ENCODE data around the gene EXOC3.

Gene EXOC3

GRCh38 chr5:406041-406440, 36.9 kb upstream of the EXOC3 start:
- Histone ChIP-seq H3K9me2 (replicated peaks; ENCODE audit: low read depth, low read length) (no peaks in the 10 kb centered on the region), H4K20me1 (ENCODE audit: insufficient read depth, low read length, poor library complexity, severe bottlenecking) (no peaks in the 10 kb centered on the region), H3K4me2 (ENCODE audit: low read depth, low read length, poor library complexity, severe bottlenecking) (no peak overlapping the region), H3K36me3 (ENCODE audit: insufficient read depth, low read length) (no peaks in the 10 kb centered on the region), H3F3A (ENCODE audit: low read depth) (no peaks in the 10 kb centered on the region), H3K27me3 (ENCODE audit: insufficient read depth, low read length, poor library complexity, severe bottlenecking) (no peaks in the 10 kb centered on the region), H3K4me1 (ENCODE audit: insufficient read depth, low read length, poor library complexity, severe bottlenecking) (peaks cover 3% of the 10 kb centered on the region), H3K79me2 (ENCODE audit: insufficient read depth, low read length) (no peaks in the 10 kb centered on the region), H3K9me3 (ENCODE audit: insufficient read depth, low read depth, low read length) (no peaks in the 10 kb centered on the region), H2AFZ (ENCODE audit: low read length) (no peak overlapping the region), H3K4me3 (ENCODE audit: low read length, poor library complexity, severe bottlenecking) (no peak overlapping the region), H3K9ac (ENCODE audit: low read depth, low read length, poor library complexity, severe bottlenecking) (no peak overlapping the region)
- TF ChIP-seq, protein P1, sequence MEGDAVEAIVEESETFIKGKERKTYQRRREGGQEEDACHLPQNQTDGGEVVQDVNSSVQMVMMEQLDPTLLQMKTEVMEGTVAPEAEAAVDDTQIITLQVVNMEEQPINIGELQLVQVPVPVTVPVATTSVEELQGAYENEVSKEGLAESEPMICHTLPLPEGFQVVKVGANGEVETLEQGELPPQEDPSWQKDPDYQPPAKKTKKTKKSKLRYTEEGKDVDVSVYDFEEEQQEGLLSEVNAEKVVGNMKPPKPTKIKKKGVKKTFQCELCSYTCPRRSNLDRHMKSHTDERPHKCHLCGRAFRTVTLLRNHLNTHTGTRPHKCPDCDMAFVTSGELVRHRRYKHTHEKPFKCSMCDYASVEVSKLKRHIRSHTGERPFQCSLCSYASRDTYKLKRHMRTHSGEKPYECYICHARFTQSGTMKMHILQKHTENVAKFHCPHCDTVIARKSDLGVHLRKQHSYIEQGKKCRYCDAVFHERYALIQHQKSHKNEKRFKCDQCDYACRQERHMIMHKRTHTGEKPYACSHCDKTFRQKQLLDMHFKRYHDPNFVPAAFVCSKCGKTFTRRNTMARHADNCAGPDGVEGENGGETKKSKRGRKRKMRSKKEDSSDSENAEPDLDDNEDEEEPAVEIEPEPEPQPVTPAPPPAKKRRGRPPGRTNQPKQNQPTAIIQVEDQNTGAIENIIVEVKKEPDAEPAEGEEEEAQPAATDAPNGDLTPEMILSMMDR (conservative IDR thresholded peaks at IDR 0.05; ENCODE audit: low read length): no peak
- TF ChIP-seq EZH2phosphoT487 (IDR thresholded peaks at IDR 0.05; ENCODE audit: borderline replicate concordance): no peak

DNA sequence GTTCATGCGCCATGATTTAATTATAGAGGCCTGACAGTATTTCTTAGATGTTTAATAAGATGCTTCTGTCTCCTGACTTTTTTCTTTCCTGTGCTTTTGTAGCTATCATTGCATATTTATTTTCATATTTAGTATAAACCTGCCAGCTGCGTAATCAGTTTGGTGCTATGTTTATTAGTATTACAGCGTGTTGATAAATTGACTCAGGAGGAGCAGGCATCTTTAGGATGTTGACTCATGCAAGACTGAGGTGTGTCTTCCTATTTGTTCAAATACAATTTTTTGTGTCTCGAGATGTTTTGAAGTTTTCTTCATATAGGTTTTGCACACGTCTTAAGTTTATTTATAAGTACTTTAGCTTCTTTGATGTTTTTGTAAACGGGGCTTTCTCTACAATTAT, 35.9 kb upstream of the EXOC3 start:
- H3K27me3 ChIP-seq (ENCODE audit: insufficient read depth, low read length, poor library complexity, severe bottlenecking): no peaks in the 10 kb centered on the region
- no peaks in the 10 kb centered on the region for H4K20me1 ChIP-seq (ENCODE audit: insufficient read depth, low read length, poor library complexity, severe bottlenecking)
- no peaks in the 10 kb centered on the region for H3K79me2 ChIP-seq (ENCODE audit: insufficient read depth, low read length)
- H3K9ac ChIP-seq (ENCODE audit: low read depth, low read length, poor library complexity, severe bottlenecking): no peak overlapping the region
- no peaks in the 10 kb centered on the region for H3K9me2 ChIP-seq (replicated peaks; ENCODE audit: low read depth, low read length)
- no peak overlapping the region for H3K4me3 ChIP-seq (ENCODE audit: low read length, poor library complexity, severe bottlenecking)
- H3F3A ChIP-seq (ENCODE audit: low read depth): no peaks in the 10 kb centered on the region
- no peaks in the 10 kb centered on the region for H3K36me3 ChIP-seq (ENCODE audit: insufficient read depth, low read length)
- H2AFZ ChIP-seq (ENCODE audit: low read length): no peak overlapping the region
- H3K9me3 ChIP-seq (ENCODE audit: insufficient read depth, low read depth, low read length): no peaks in the 10 kb centered on the region
- TF ChIP-seq EZH2phosphoT487 (IDR thresholded peaks at IDR 0.05; ENCODE audit: borderline replicate concordance): no peak
- TF ChIP-seq, protein P1 (conservative IDR thresholded peaks at IDR 0.05; ENCODE audit: low read length): no peak
- H3K4me1 ChIP-seq (ENCODE audit: insufficient read depth, low read length, poor library complexity, severe bottlenecking): peaks cover 3% of the 10 kb centered on the region
- H3K4me2 ChIP-seq (ENCODE audit: low read depth, low read length, poor library complexity, severe bottlenecking): no peak overlapping the region

DNA sequence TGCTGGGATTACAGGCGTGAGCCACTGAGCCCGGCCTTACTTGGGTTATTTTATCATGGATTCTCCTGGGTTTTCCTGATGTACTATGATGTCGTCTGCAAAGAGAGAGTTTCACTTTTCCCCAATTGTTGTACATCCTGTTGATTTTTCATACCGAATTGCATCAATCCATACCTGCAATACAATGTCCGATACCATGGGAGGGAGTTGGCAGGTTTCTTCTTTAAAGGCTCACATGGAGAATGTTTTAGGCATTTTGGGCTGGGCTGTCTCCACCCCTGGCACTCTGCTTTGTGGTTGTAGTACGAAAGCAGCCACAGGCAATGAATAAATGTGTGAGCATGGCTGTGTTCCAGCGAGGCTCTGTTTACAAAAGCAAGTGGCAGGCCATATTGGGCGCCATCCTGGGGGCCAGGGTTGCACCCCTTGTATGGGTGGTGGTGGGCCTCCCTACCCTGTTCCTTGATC, 35.1 kb upstream of the EXOC3 start:
- H3K4me1 ChIP-seq (ENCODE audit: insufficient read depth, low read length, poor library complexity, severe bottlenecking): peaks cover 6% of the 10 kb centered on the region
- no peak overlapping the region for H3K4me3 ChIP-seq (ENCODE audit: low read length, poor library complexity, severe bottlenecking)
- no peaks in the 10 kb centered on the region for H3K27me3 ChIP-seq (ENCODE audit: insufficient read depth, low read length, poor library complexity, severe bottlenecking)
- no peak overlapping the region for H3K9ac ChIP-seq (ENCODE audit: low read depth, low read length, poor library complexity, severe bottlenecking)
- H3K4me2 ChIP-seq (ENCODE audit: low read depth, low read length, poor library complexity, severe bottlenecking): no peak overlapping the region
- H3F3A ChIP-seq (ENCODE audit: low read depth): no peaks in the 10 kb centered on the region
- no peaks in the 10 kb centered on the region for H3K36me3 ChIP-seq (ENCODE audit: insufficient read depth, low read length)
- H3K9me2 ChIP-seq (replicated peaks; ENCODE audit: low read depth, low read length): no peaks in the 10 kb centered on the region
- H2AFZ ChIP-seq (ENCODE audit: low read length): no peak overlapping the region
- no peak for TF ChIP-seq EZH2phosphoT487 (IDR thresholded peaks at IDR 0.05; ENCODE audit: borderline replicate concordance)
- TF ChIP-seq, protein P1 (conservative IDR thresholded peaks at IDR 0.05; ENCODE audit: low read length): no peak
- H3K9me3 ChIP-seq (ENCODE audit: insufficient read depth, low read depth, low read length): no peaks in the 10 kb centered on the region
- H4K20me1 ChIP-seq (ENCODE audit: insufficient read depth, low read length, poor library complexity, severe bottlenecking): no peaks in the 10 kb centered on the region
- H3K79me2 ChIP-seq (ENCODE audit: insufficient read depth, low read length): no peaks in the 10 kb centered on the region
